GM23248 (cell line): ENCODE results near the gene GLYATL1B. TPM values are rescaled to one million over a fixed set of nuclear protein-coding genes. Genes with fewer than 3 reads are reported as not detected.
"Not testable (repeated sequence)": the region's sequence is repeated elsewhere in the genome, so short reads cannot be mapped to it uniquely, and the experiment has no call there.

Experiments used
- DNase-seq: peaks from one replicate; pipeline ENCODE4 v3.0.0-alpha.2; 2015
- H2AFZ ChIP-seq: fragments of 200-600 bp; sonication (generic); 2 replicates; pipeline ENCODE4 v1.6.1; 2016; ENCODE audit warnings: antibody characterized with exemption
- H3F3A ChIP-seq: fragments of 200-600 bp; sonication (generic); 2 replicates; pipeline ENCODE4 v1.6.1; 2016; ENCODE audit warnings: mild to moderate bottlenecking, antibody characterized with exemption, mixed run types; ENCODE audit not compliant: insufficient read depth
- H3K27ac ChIP-seq: fragments of 200-600 bp; sonication (generic); 2 replicates; pipeline ENCODE4 v1.5.1; 2016; ENCODE audit warnings: mild to moderate bottlenecking
- H3K27me3 ChIP-seq: fragments of 200-600 bp; sonication (generic); replicated peaks from 2 replicates; pipeline ENCODE4 v1.6.1; 2016; ENCODE audit warnings: mild to moderate bottlenecking; ENCODE audit not compliant: insufficient read depth
- H3K36me3 ChIP-seq: fragments of 200-600 bp; sonication (generic); 2 replicates; pipeline ENCODE4 v1.6.1; 2016; ENCODE audit warnings: low read depth, mild to moderate bottlenecking
- H3K4me1 ChIP-seq: fragments of 200-600 bp; sonication (generic); 2 replicates; pipeline ENCODE4 v1.6.1; 2016; ENCODE audit warnings: mild to moderate bottlenecking; ENCODE audit not compliant: insufficient read depth
- H3K4me2 ChIP-seq: fragments of 200-600 bp; sonication (generic); one replicate; pipeline ENCODE4 v1.6.1; 2016; ENCODE audit warnings: mild to moderate bottlenecking; ENCODE audit not compliant: unreplicated experiment
- H3K4me3 ChIP-seq: fragments of 200-600 bp; sonication (generic); 2 replicates; pipeline ENCODE4 v1.5.1; 2016; ENCODE audit warnings: mild to moderate bottlenecking
- H3K79me2 ChIP-seq: fragments of 200-600 bp; sonication (generic); 2 replicates; pipeline ENCODE4 v1.6.1; 2016; ENCODE audit warnings: mild to moderate bottlenecking; ENCODE audit not compliant: insufficient read depth
- H3K9ac ChIP-seq: fragments of 200-600 bp; sonication (generic); 2 replicates; pipeline ENCODE4 v1.6.1; 2016; ENCODE audit warnings: mild to moderate bottlenecking
- H3K9me2 ChIP-seq: fragments of 200-600 bp; sonication (generic); 2 replicates; pipeline ENCODE4 v1.6.1; 2016; ENCODE audit warnings: mixed run types, mild to moderate bottlenecking, moderate library complexity; ENCODE audit not compliant: insufficient read depth
- H3K9me3 ChIP-seq: fragments of 200-600 bp; sonication (generic); one replicate; pipeline ENCODE4 v1.6.1; 2017; ENCODE audit warnings: low read depth
- H4K20me1 ChIP-seq: fragments of 200-600 bp; sonication (generic); 2 replicates; pipeline ENCODE4 v1.6.0; 2016; ENCODE audit not compliant: insufficient read depth
- EZH2 ChIP-seq: fragments of 200-600 bp; sonication (generic); IDR thresholded peaks from 2 replicates; pipeline ENCODE4 v1.6.1; 2018; ENCODE audit warnings: antibody characterized with exemption, mild to moderate bottlenecking; ENCODE audit not compliant: insufficient read depth, poor library complexity, severe bottlenecking
- EZH2phosphoT487 ChIP-seq: fragments of 200-600 bp; sonication (generic); IDR thresholded peaks from 2 replicates; pipeline ENCODE4 v1.6.1; 2018; ENCODE audit warnings: antibody characterized with exemption, moderate library complexity, mild to moderate bottlenecking, low read depth; ENCODE audit not compliant: insufficient read depth
- WGBS, 2 experiments: methylation state at CpG; one replicate each; pipeline ENCODE4 v1.1.6; 2015 to 2017; ENCODE audit warnings: low lambda C conversion rate in 2 of 2, low coverage in 1 of 2; ENCODE audit errors: missing lambda C conversion rate in 2 of 2; 5-methylcytosine and 5-hydroxymethylcytosine counted together
- in situ Hi-C: fragments of 300-500 bp; cut with MboI; formaldehyde crosslinking; loops from 2 replicates; pipeline ENCODE4 v1.15.0; 2020
- polyA plus RNA-seq: library from polyadenylated mRNA; unstranded; fragments of >200 nt; fragmentation: Nextera tagmentation; extraction: Ambion mirVana; gene quantifications from 2 replicates; pipeline ENCODE4 v1.2.1, GENCODE V29; 2016
- total RNA-seq: library from RNA; depleted of rRNA; stranded (reverse); fragments of >200 nt; shearing (Covaris generic); gene quantifications from 2 replicates; pipeline ENCODE4 v1.2.3, GENCODE V29; 2014

The GLYATL1B gene
- total and polyA plus RNA-seq, 2 experiments from 2014 or later: not detected

GRCh38 chr11:59102259-59102765 is 16.2 kb downstream of the GLYATL1B start:
- no peaks in the 10 kb centered on the region for H3K9me2 ChIP-seq
- 7 to 10% methylated on average over 23 of the region's 23 CpGs for WGBS, 2 experiments
- H2AFZ ChIP-seq: peak overlapping the region; percentile 70
- H3F3A ChIP-seq: no peaks in the 10 kb centered on the region
- H3K4me2 ChIP-seq: peak overlapping the region; percentile 73
- no peaks in the 10 kb centered on the region for H3K36me3 ChIP-seq
- in situ Hi-C loops: no loop called here
- H3K9me3 ChIP-seq: no peaks in the 10 kb centered on the region
- H3K4me1 ChIP-seq: 0 out of 2 replicates have a peak, but pooled peaks cover 2% of the 10 kb centered on the region
- TF ChIP-seq EZH2: no peak
- TF ChIP-seq EZH2phosphoT487: no peak
- H3K27ac ChIP-seq: no peak overlapping the region
- H3K9ac ChIP-seq: no peak overlapping the region
- peaks cover 23% of the 10 kb centered on the region for H3K27me3 ChIP-seq
- no peaks in the 10 kb centered on the region for H4K20me1 ChIP-seq
- H3K79me2 ChIP-seq: no peaks in the 10 kb centered on the region
- H3K4me3 ChIP-seq: peak overlapping the region; percentile 65
- peak; percentile 62 for DNase-seq

GRCh38 chr11:59106363-59107336 is 20.5 kb downstream of the GLYATL1B start, which contains the start of gene FAM111B:
FAM111B (plus strand) TSS chr11:59107237; CDS start chr11:59109626, 2,389 bp downstream.
- peak within 1 kb of the TSS; percentile 83 for H2AFZ ChIP-seq
- H3K9me3 ChIP-seq: no peaks in the 10 kb centered on the region
- H3F3A ChIP-seq: no peaks in the 10 kb centered on the region
- peak within 1 kb of the TSS; percentile 87 for H3K4me2 ChIP-seq
- 0 out of 2 replicates have a peak, but pooled peaks cover 2% of the 10 kb centered on the region for H3K4me1 ChIP-seq
- TF ChIP-seq EZH2 (no peak), EZH2phosphoT487 (no peak)
- H3K79me2 ChIP-seq: no peaks in the 10 kb centered on the region
- in situ Hi-C loops: no loop called here
- H3K9ac ChIP-seq: peak within 1 kb of the TSS; percentile 38
- H3K36me3 ChIP-seq: no peaks in the 10 kb centered on the region
- H3K27ac ChIP-seq: no peak within 1 kb of the TSS
- H3K4me3 ChIP-seq: peak within 1 kb of the TSS; percentile 76
- no peaks in the 10 kb centered on the region; the same call in 1 of the 2 replicates for H3K27me3 ChIP-seq
- H3K9me2 ChIP-seq: no peaks in the 10 kb centered on the region
- no peaks in the 10 kb centered on the region for H4K20me1 ChIP-seq
- 2% methylated on average over 53 to 64 of the region's 64 CpGs for WGBS, 2 experiments
- peak; percentile 85 for DNase-seq

- H3K9me3 ChIP-seq, in situ Hi-C loops, H4K20me1 ChIP-seq, H3K4me1 ChIP-seq, H3K27ac ChIP-seq, H3F3A ChIP-seq, H3K9ac ChIP-seq, H3K9me2 ChIP-seq, H3K27me3 ChIP-seq, H3K79me2 ChIP-seq, H3K36me3 ChIP-seq, DNase-seq: not testable (repeated sequence)
- Histone ChIP-seq H2AFZ (peak overlapping the region; percentile 83), H3K4me2 (peak overlapping the region; percentile 66), H3K4me3 (peak overlapping the region; percentile 76)
- WGBS, 2 experiments: 29 to 31% methylated on average over 10 of the region's 10 CpGs
These were observed 21.6 kb downstream of the GLYATL1B start for GRCh38 chr11:59107721-59108120.

- no peak overlapping the region for H2AFZ ChIP-seq
- peaks cover under 1% of the 10 kb centered on the region for H3K9me3 ChIP-seq
- peak; percentile 21 for DNase-seq
- no peak overlapping the region for H3K9ac ChIP-seq
- no peaks in the 10 kb centered on the region for H3K79me2 ChIP-seq
- H3K9me2 ChIP-seq: no peaks in the 10 kb centered on the region
- no peaks in the 10 kb centered on the region for H4K20me1 ChIP-seq
- H3K27ac ChIP-seq: no peak overlapping the region
- no peaks in the 10 kb centered on the region for H3F3A ChIP-seq
- H3K27me3 ChIP-seq: no peaks in the 10 kb centered on the region
- WGBS, 2 experiments: 46 to 47% methylated on average over 2 of the region's 2 CpGs
- peak overlapping the region; percentile 2 for H3K4me2 ChIP-seq
- peaks cover 5% of the 10 kb centered on the region; the same call in 1 of the 2 replicates for H3K4me1 ChIP-seq
- H3K4me3 ChIP-seq: no peak overlapping the region
- TF ChIP-seq EZH2 (no peak), EZH2phosphoT487 (no peak)
- no peaks in the 10 kb centered on the region for H3K36me3 ChIP-seq
- in situ Hi-C loops: no loop called here
These were observed 26.4 kb downstream of the GLYATL1B start for GRCh38 chr11:59112494-59112893.
